ENCODE results near the gene HIPK1. TPM values are rescaled to one million over a fixed set of nuclear protein-coding genes. Genes with fewer than 3 reads are reported as not detected.

Gene HIPK1
- total and polyA plus RNA-seq, 2 of the 13 experiments (the other 11 are each of a cell fraction or from before 2014, with no cell fraction given): 20.8 to 33.4 TPM

GRCh38 chr1:113983391-113983790 is 54.3 kb downstream of the HIPK1 start (continued):
- TF ChIP-seq ZNF609 (CRISPR knock-in tag; IDR thresholded peaks at IDR 0.05; ENCODE audit: borderline replicate concordance): no peak
- no peak for TF ChIP-seq ARID4A (CRISPR knock-in tag; IDR thresholded peaks at IDR 0.05; ENCODE audit: borderline replicate concordance)
- no peak for TF ChIP-seq ZNF160 (CRISPR knock-in tag; IDR thresholded peaks at IDR 0.05)
- no peak for TF ChIP-seq ZNF549 (CRISPR knock-in tag; IDR thresholded peaks at IDR 0.05)
- TF ChIP-seq ZBTB46 (CRISPR knock-in tag; IDR thresholded peaks at IDR 0.05; ENCODE audit: borderline replicate concordance): no peak
- no peak for TF ChIP-seq PLSCR1 (CRISPR knock-in tag; IDR thresholded peaks at IDR 0.05; ENCODE audit: borderline replicate concordance)
- no peak for TF ChIP-seq SALL2 (CRISPR knock-in tag; IDR thresholded peaks at IDR 0.05)
- TF ChIP-seq ATF5 (CRISPR knock-in tag; IDR thresholded peaks at IDR 0.05; ENCODE audit: low read depth): no peak
- no peak for TF ChIP-seq FOSL1 (CRISPR knock-in tag; IDR thresholded peaks at IDR 0.05; ENCODE audit: borderline replicate concordance)
